Left lung (tissue), 14 donors: Measurements from ENCODE around the gene FXYD1. TPM values are rescaled to one million over a fixed set of nuclear protein-coding genes. Genes with fewer than 3 reads are reported as not detected.

Source experiments
- ATAC-seq: fragments of 200-7000 bp; cut with Tn5 transposase; one replicate; pipeline ENCODE4 v1.9.1; 2020; ENCODE audit warnings: moderate library complexity
- DNase-seq, 4 donors: peaks; one replicate each; pipeline ENCODE4 v3.0.0-alpha.2; 2013 to 2020
- H3K27ac ChIP-seq, 2 donors: fragments of 200-600 bp; sonication (generic) in 1 of 2; one replicate each; pipeline versions ENCODE4 v1.5.0 to v1.8.0; 2020 to 2021
- H3K27me3 ChIP-seq, 2 donors: fragments of 200-600 bp; sonication (generic) in 1 of 2; one replicate each; pipeline versions ENCODE4 v1.5.0 to v1.8.0; 2020 to 2021
- H3K36me3 ChIP-seq, 2 donors: fragments of 200-600 bp; sonication (generic) in 1 of 2; one replicate each; pipeline versions ENCODE4 v1.5.0 to v1.8.0; 2020 to 2021
- H3K4me1 ChIP-seq, 2 donors: fragments of 200-600 bp; one replicate each; pipeline ENCODE4 v1.8.0; 2021
- H3K4me3 ChIP-seq, 2 donors: fragments of 200-600 bp; sonication (generic) in 1 of 2; one replicate each; pipeline versions ENCODE4 v1.5.0 to v1.8.0; 2020 to 2021; ENCODE audit warnings: mild to moderate bottlenecking in 1 of 2
- H3K9me3 ChIP-seq, 2 donors: fragments of 200-600 bp; sonication (generic) in 1 of 2; one replicate each; pipeline versions ENCODE4 v1.5.0 to v1.8.0; 2020 to 2021
- CTCF ChIP-seq, 2 donors: fragments of 200-600 bp; sonication (generic) in 1 of 2; IDR thresholded peaks; one replicate each; pipeline versions ENCODE4 v1.5.0 to v1.8.0; 2021; ENCODE audit warnings: antibody characterized with exemption in 2 of 2
- intact Hi-C, 2 donors: fragments of 100-400 bp; cut with DNase I; formaldehyde crosslinking; loops; one replicate each; pipeline versions ENCODE4 v1.11.2 to v1.14.2; 2022
- long read RNA-seq, 12 donors: library from polyadenylated mRNA in 2 of 12; unstranded in 2 of 12; transcript quantifications; one replicate each; pipeline ENCODE4 v2.0.0 and lab custom pipeline, GENCODE V29; 2019 to 2026
- polyA plus RNA-seq, 6 donors: library from polyadenylated mRNA; unstranded; fragments of 120-200 nt; gene quantifications; one replicate each; pipeline ENCODE4 v1.2.1, GENCODE V29; 2013; ENCODE audit not compliant: insufficient read length in 6 of 6
- total RNA-seq, 2 donors: library from RNA; stranded (reverse); fragmentation: NEBNext Ultra II Directional; extraction: Animal tissue kit (Norgen Biotek cat#: 25700); gene quantifications; one replicate each; pipeline ENCODE4 v1.2.1, GENCODE V29; 2021
- donor health status: DM: no; HTN: yes; CAD: no.
- donor health status: DM: no; HTN: no; CAD: no.

Gene FXYD1
- 10 to 100 TPM; 20.1 to 24.0 TPM for total RNA-seq
- 10 to 100 TPM; 50.5 to 67.0 (median 53.6) TPM for polyA plus RNA-seq
- long read RNA-seq, donor 1, transcript FXYD1-209 (5 exons, 620 nt): minor isoform, 5 of 36 reads
- long read RNA-seq, donor 1, transcript FXYD1-201 (8 exons, 592 nt): major isoform, 28 of 36 reads
- long read RNA-seq, donor 1, partial matches to known transcripts: 0 of 36 reads
- long read RNA-seq, donor 1, other reads (novel, unspliced or antisense): 0 of 36 reads
- long read RNA-seq, donor 2, transcript FXYD1-201 (8 exons, 592 nt): major isoform, 23 of 28 reads
- long read RNA-seq, donor 2, partial matches to known transcripts: 0 of 28 reads
- long read RNA-seq, donor 2, other reads (novel, unspliced or antisense): 0 of 28 reads
- long read RNA-seq, donor 3, transcript FXYD1-201 (8 exons, 592 nt): major isoform, 16 of 19 reads
- long read RNA-seq, donor 3, partial matches to known transcripts: 0 of 19 reads
- long read RNA-seq, donor 3, other reads (novel, unspliced or antisense): 0 of 19 reads
- long read RNA-seq, donor 4, partial matches to known transcripts: 0 of 1 reads
- long read RNA-seq, donor 4, other reads (novel, unspliced or antisense): 0 of 1 reads
- long read RNA-seq, donor 5, transcript FXYD1-201 (8 exons, 592 nt): major isoform, 16 of 22 reads
- long read RNA-seq, donor 5, partial matches to known transcripts: 0 of 22 reads
- long read RNA-seq, donor 5, other reads (novel, unspliced or antisense): 0 of 22 reads
- long read RNA-seq, donor 6, transcript FXYD1-201 (8 exons, 592 nt): major isoform, 19 of 21 reads
- long read RNA-seq, donor 6, partial matches to known transcripts: 0 of 21 reads
- long read RNA-seq, donor 6, other reads (novel, unspliced or antisense): 0 of 21 reads
- long read RNA-seq, donor 7, transcript FXYD1-201 (8 exons, 592 nt): major isoform, 17 of 22 reads
- long read RNA-seq, donor 7, partial matches to known transcripts: 0 of 22 reads
- long read RNA-seq, donor 7, other reads (novel, unspliced or antisense): 0 of 22 reads
- long read RNA-seq, donor 8, transcript FXYD1-201 (8 exons, 592 nt): major isoform, 16 of 18 reads
- long read RNA-seq, donor 8, partial matches to known transcripts: 0 of 18 reads
- long read RNA-seq, donor 8, other reads (novel, unspliced or antisense): 0 of 18 reads
- long read RNA-seq, donor 9: 0 reads
- long read RNA-seq, donor 10: 0 reads
- long read RNA-seq, donor 11: 0 reads
- long read RNA-seq, donor 12, transcript FXYD1-201 (8 exons, 592 nt): major isoform, 18 of 23 reads
- long read RNA-seq, donor 12, partial matches to known transcripts: 0 of 23 reads
- long read RNA-seq, donor 12, other reads (novel, unspliced or antisense): 0 of 23 reads

DNA sequence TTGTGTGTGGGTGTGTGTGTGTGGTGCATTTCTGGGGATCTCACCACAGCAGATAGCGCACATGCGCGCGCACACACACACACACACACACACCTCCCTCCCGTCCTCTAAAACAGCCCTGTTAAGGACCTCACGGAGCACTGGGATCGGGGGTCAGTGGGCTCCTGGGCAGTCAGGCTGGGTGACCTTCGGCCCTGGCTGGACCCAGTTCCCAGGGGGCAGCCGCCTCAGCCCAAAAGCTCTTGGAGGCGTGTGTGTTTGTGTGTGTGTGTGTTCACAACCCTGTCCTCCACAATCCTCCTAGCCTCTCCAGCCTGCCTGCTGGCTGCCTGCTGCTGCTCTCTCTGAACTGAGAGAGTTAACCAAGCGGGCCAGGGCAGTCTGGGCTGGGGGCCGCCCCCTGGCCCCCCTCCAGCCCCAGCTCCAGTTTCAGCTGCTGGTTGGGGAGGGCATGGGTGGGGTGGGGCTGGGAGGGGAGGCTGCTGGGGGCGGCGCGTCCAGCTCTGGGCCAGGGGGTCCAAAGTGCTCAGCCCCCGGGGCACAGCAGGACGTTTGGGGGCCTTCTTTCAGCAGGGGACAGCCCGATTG lies at the start of gene FXYD1:
Gene FXYD1, plus strand, starts transcription at position 520 of the 588 bp plus-strand sequence. CDS start 1,256 bp downstream, outside the sequence.
- Histone ChIP-seq H3K4me1 (peaks cover 13 to 45% of the 10 kb centered on the region in 2 donors), H3K36me3 (no peaks in the 10 kb centered on the region), H3K9me3 (no peaks in the 10 kb centered on the region), H3K27ac (peak within 1 kb of the TSS; percentile 55 to 75), H3K4me3 (peak within 1 kb of the TSS in 1 of 2 donors; percentile 15), H3K27me3 (peaks cover 0 to 54% of the 10 kb centered on the region in 2 donors)
- DNase-seq: peak in 2 of 4 donors; percentile 62 to 90
- ATAC-seq: no peak
- TF ChIP-seq CTCF (IDR thresholded peaks at IDR 0.05): no peak
- intact Hi-C loops: loop anchor here in 1 of 2 donors (10.0 kb wide), 1 partner anchor 74 kb away; no protein-coding TSS in a partner anchor

DNA sequence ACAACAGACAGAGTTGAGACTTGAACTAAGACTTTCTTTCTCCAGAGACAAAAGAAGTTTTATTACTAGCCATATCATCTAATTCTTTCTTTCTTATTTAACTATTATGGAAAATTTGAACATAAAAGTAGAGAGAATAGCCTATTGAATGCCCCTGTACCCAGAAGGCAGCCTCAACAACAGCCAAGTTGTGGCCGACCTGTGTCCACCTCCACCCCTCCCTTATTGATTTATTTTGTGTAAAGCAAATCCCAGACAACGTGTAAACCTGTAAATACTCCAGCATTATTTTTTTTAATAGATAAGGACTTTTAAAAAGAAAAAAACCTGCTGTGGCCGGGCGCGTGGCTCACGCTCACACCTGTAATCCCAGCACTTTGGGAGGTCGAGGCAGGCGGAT lies 49.1 kb upstream of the FXYD1 start:
- intact Hi-C loops: no loop called here
- no peak overlapping the region for H3K4me3 ChIP-seq

DNA sequence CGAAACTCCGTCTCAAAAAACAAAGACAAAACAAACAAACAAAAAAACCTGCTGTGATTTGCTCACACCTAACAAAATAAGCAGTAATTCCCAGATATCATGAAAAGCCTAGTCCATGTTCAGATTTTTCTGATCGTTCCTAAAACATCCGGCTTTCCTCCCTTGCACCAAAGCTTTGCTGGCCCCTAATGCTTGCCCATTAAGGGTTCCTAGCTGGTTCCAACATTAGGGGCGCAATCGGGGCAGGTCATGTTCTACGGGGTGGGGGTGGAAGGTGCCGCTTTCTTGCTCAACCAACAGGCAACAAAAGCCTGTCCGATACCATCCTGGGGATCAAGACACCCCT lies 48.5 kb upstream of the FXYD1 start:
- no peak for TF ChIP-seq CTCF (IDR thresholded peaks at IDR 0.05)
- Histone ChIP-seq H3K4me1 (peaks cover 0 to 4% of the 10 kb centered on the region in 2 donors), H3K27ac (no peak overlapping the region), H3K27me3 (peaks cover 0 to 19% of the 10 kb centered on the region in 2 donors), H3K9me3 (no peaks in the 10 kb centered on the region), H3K4me3 (no peak overlapping the region), H3K36me3 (no peaks in the 10 kb centered on the region)
- DNase-seq (no peak), ATAC-seq (peak; percentile 14)
- intact Hi-C loops: no loop called here

More for the DNA sequence above, 49.1 kb upstream of the FXYD1 start:
- Histone ChIP-seq H3K9me3 (no peaks in the 10 kb centered on the region), H3K36me3 (no peaks in the 10 kb centered on the region), H3K27me3 (peaks cover 0 to 19% of the 10 kb centered on the region in 2 donors), H3K27ac (no peak overlapping the region), H3K4me1 (peaks cover 0 to 4% of the 10 kb centered on the region in 2 donors)
- ATAC-seq (no peak), DNase-seq (peak in 1 of 4 donors; percentile 10)
- TF ChIP-seq CTCF (IDR thresholded peaks at IDR 0.05): no peak

DNA sequence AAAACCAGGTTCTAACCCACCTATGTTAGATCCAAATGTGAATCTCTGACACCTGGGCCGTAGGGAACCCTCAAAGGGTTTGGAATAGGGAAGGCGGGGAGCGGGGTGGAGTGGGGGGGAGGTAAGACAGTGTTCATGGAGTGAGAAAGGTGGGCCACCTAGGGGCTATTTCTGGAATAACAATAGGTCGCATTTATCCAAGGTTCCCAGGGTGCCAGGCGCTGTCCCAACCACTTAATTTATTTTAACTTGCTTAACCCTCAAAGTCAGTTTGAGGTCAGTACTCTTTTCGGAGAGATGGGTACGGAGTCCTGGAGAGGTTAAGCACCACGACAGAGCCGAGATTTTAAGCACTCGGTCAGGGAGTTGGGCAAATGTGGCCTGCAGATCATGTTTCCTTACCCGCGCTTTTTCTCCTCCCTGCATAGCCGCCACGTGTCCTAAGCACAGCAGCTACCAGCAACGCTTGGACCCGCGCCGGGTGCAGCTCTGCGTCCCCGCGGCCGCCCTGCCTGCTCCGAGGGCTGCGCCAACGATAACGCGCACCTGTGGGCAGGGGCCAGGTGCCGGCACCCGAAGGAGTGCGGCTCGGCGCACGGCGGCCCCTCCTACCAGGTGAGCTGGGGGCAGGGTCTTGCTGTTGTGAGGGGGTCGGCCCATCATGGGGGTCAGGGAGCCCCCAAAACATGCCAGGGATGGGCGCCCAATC lies 48.0 kb upstream of the FXYD1 start:
- Histone ChIP-seq H3K27ac (no peak overlapping the region), H3K36me3 (no peaks in the 10 kb centered on the region), H3K9me3 (no peaks in the 10 kb centered on the region), H3K27me3 (peaks cover 0 to 19% of the 10 kb centered on the region in 2 donors), H3K4me1 (peaks cover 0 to 4% of the 10 kb centered on the region in 2 donors), H3K4me3 (no peak overlapping the region)
- peak; percentile 59 to 66 for TF ChIP-seq CTCF (IDR thresholded peaks at IDR 0.05)
- ATAC-seq: peak; percentile 99
- intact Hi-C loops: no loop called here
- peak in 3 of 4 donors; percentile 44 to 75 (median 66) for DNase-seq
